ENCODE data around the gene KSR1.

GRCh38 chr17:27674335-27674734 is 218.1 kb downstream of the KSR1 start:
- TF ChIP-seq CTCF (conservative IDR thresholded peaks at IDR 0.05 in 1 of 2, IDR thresholded peaks at IDR 0.05 in 1 of 2; ENCODE audit: low read depth in 1 of 2, low read length in 2 of 2) (no peak), EZH2 (IDR thresholded peaks at IDR 0.05; ENCODE audit: low read length, missing control alignments) (no peak)
